CD4-positive, alpha-beta T cell treated with Interleukin-4 for 1 hour (primary cell): ENCODE results near the gene ALG12.

ENCODE experiments used
- DNase-seq, 2 donors: peaks; one replicate each; pipeline ENCODE4 v3.0.0-alpha.2; 2020 to 2022

Gene ALG12

DNA sequence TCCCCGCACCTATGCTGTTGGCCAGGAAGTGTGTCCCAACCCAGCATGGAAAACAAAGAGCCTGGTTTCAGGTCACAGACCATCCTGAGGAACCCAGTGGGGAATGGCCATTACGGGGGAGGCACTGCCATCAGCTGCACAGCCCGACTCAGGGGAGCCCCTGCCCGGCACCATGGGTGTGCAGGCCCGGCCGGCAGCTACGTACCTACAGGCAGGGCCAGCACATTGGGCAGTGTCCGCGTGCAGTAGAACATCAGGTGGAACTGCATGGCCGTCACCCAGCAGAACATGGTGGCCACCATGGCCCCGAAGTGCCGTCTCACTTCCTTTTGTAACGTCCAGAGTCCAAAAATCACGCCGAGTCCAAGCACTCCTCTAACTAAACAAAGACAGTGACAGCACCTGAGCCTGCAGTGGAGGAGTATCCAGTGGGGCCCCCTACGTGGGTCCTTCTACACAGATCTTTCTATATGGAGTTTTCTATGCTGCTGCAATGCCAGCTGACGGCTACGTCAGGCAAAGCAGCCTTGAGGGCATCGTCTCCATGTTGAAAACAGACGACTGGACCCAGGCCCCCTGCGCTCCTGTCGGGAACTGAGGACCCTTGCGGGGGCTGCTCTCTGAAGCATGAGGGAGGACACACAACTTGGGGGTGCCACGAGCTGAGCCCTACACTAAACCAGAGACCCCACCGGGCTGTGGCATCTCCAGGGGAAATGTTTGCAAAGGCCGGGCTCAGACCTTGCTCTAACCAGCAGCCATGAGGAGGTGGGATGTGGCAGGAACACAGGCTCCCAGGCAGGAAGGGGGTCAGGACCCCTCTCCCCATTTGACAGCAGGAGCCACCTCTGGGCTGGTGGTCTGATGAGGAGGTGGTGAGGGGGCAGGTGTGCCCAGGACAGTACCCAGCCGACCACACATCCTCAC, 7.7 kb downstream of the ALG12 start:
- DNase-seq, result no peak

DNA sequence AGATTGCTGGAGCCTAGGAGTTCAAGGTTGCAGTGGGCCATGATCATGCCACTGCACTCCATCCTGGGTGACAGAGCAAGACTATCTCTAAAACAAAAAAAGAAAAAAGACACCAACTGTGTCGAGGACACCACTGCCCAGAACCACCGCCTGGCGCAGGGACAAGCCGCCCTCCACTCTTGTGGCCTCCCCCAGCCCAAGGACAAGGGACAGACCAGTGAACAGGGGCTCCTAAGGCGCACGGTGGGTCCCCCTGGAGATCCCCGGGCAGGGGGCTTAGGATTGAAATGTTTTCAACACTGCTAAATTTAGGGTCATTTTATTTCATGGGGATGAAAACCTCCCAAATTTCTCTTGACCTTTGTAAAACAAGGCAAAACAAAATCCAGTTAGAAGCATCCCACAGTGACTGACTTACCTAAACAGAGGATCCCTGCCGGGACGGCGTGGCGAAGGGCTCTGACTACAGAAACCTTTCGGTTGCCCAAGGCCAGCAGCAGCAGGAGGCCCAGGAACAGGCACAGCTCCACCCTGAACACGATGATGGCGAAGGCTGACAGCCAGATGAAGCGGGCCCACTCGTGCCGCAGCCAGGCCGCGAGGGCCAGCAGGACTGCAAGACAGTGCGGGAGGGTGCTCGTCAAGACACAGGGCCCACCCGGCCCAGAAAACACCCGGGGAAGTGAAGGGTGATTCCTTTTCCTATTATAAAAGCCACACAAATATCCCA, 8.6 kb downstream of the ALG12 start:
- no peak for DNase-seq

- no peak for DNase-seq
Observed at GRCh38 chr22:49907807-49908206, 10.4 kb downstream of the ALG12 start.

DNA sequence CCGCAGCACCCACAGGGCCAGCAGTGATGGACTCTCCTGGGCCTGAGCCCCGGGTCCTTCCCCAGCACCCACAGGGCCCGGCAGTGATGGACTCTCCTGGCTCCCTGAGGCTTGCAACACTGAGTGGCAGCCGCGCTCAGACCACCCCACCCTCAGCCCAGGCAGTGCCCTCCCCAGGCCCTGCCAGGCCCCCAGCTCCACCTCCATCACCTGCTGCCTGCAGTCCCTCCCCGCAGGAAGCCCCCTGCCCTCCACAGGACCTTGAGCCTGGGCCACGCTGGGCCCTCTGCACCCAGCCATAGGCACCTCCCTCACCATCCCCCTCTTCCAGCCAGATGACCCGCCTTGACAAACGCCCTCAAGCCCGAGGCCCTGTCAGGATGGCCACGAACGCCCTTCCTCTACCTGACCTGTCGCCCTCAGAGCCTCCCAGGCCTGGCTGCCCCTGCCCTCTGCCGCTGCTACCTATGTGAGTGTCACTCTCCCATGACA, 11.4 kb downstream of the ALG12 start:
- DNase-seq, result no peak

GRCh38 chr22:49906071-49906798, 12.0 kb downstream of the ALG12 start:
- no peak for DNase-seq

- DNase-seq, result no peak
Observed at GRCh38 chr22:49905465-49905864, 12.8 kb downstream of the ALG12 start.

- DNase-seq, result no peak
Observed at GRCh38 chr22:49904040-49904369, 14.2 kb downstream of the ALG12 start.

GRCh38 chr22:49903322-49904039, 14.8 kb downstream of the ALG12 start:
- DNase-seq, result no peak

DNA sequence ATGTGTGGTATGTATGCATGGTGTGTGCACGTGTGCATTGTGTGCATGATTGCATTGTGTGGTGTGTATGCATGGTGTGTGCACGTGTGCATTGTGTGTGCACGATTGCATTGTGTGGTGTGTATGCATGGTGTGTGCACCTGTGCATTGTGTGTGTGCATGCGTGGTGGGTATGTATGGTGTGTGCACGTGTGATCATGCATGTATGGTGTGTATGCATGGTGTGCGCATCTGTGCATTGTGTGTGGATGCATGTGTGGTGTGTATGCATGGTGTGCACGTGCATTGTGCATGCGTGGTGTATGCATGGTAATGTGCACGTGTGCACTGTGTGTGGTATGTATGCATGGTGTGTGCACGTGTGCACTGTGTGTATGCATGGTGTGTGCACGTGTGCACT, 16.8 kb downstream of the ALG12 start:
- no peak for DNase-seq

DNA sequence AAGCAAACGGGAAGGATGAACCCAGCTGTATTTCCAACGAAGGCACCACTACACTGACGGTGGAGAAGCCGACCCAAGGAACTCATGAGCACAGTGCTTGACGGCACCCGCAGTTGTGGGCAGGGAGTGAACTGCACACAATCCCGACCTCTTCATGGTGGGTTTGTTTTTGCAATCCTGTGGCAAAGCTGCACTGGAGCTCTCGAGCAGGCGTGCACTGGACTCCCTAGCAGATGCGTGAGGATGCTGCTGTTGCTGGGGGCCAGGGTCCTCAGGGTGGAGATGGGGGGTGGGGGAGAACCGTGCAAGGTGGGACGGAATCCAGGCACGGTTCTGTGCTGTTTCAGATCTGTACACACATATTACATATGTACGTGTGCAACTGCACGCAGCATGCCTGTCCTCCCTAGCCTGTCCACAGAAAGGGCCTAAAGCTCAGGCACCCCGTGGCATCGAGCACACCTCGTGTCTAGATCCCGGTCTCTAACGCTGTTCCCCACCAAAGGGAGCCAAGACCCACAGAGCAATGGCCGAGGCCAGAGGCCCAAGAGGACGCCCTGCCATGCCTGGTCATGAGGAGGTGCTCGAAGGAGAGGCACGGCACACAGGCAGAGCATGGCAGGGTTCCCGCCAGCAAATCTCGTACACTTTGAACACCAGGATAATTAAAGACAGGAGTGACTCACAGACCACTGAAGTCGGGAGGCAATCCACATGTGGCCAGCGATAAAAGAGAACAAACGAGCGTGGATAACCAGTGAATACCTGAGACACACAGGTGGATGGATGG, 17.6 kb downstream of the ALG12 start:
- DNase-seq, result no peak

DNA sequence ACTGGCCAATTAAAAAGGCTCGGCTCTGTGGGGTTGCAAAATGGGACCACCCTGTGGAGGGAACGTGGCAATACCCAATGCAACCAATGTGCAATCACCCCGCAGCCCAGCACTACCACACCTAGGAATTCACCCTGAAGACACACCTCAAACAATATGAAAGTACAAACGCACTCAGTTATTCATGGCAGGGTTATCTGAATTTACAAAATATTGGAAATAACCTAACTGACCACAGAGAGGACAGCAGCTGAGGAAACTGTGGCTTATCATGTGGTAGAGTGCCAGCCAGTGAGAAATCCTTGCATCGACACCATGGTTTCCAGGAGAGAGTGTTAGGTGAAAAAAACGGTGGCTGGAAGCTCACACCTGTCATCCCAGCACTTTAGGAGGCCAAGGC, 18.7 kb downstream of the ALG12 start:
- DNase-seq, result no peak

DNA sequence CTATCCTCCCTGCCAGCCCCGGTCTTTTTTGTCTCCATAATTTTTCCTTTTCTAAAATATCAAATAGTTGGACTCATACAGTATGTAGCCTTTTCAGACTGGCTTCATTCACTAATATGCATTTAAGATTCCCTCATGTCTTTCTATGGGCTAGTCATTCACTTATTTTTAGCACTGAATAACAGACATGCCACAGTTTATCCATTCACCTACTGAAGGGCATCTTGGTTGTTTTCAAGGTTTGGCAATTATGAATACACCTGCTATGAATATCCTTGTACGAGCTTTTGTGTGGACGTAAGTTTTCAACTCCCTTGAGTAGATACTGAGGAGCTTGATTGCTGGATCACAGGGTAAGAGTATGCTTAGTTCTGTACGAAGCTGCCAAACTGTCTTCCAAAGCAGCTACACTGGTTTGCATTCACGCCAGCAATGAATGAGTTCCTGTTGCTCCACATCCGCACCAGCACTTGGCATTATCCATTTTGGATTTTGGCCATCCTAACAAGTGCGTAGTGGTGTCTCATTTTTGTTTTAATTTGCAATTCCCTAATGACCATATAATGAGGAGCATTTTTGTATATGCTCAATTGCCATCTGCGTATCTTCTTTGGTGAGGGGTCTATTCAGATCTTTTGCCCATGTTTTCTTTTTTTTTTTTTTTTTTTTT, 21.1 kb downstream of the ALG12 start:
- no peak for DNase-seq

DNA sequence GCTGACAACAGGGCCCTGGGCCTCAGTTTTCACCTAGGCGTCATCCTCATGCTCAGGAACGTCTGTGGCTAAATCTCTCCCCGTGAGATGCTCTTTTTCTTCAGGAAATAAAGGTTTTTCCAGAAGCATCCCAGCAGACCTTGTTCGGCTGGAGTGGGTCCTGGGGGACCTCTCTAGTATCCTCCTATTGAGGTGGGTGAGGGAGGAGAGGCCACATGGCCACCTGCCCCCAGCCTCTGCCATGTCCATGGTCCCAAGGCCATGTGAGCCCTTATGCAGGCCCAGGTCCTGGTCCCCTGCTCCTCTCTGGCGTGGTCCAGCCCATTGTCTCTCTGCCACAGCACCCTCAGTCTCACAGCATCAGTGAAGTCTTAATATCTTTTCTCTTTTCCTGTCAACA, 22.0 kb downstream of the ALG12 start:
- DNase-seq, result no peak

GRCh38 chr22:49894322-49895054, 23.8 kb downstream of the ALG12 start:
- no peak for DNase-seq

GRCh38 chr22:49893025-49893424, 25.2 kb downstream of the ALG12 start:
- DNase-seq, result no peak

GRCh38 chr22:49892226-49892899, 25.9 kb downstream of the ALG12 start:
- no peak for DNase-seq

- no peak for DNase-seq
Observed at GRCh38 chr22:49889071-49889470, 29.2 kb downstream of the ALG12 start.

DNA sequence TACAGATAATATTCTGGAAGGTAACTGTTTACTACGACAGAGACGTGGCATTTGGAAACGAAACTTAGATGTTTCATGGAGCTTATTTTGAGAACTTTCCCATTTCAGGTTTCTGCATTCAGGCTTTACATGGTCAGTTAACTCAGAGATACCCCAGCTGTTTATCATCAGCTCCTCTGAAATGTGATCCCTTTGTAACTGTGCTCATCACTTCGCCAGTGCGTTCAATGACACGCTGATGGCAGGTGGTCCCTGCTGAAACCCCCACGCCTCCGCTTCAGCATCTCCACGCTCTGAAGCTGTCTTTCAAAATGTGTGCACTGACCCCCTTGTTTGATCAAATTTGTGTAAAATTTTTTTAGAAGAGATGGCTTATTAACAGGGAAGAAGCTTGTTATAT, 30.5 kb downstream of the ALG12 start:
- DNase-seq, result no peak

DNA sequence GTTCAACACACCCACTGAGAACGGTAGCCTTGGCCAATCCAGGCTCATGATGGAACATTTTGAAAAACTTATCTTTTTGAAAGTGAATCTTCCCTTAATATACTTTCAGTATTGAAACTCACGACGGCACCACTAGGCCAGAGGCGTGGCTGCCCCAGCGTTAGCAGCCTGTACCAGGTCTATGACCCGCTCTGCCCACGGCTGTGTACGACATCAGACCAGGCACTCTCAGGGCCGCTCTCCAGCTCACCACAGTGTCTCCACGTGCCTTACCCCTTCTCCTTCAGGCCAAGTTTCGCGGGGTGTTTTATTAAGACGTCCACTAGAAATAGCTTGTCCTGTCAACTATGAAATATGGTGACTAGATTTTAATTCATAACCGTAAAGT, 31.2 kb downstream of the ALG12 start:
- DNase-seq, result no peak
